A549 (cell line): Measurements from ENCODE around the gene FAM219A.

Experiments
- BHLHE40 ChIP-seq: IDR thresholded peaks from 2 replicates; pipeline ENCODE4 v1.6.1; 2012; ENCODE audit warnings: low read depth, low read length, inconsistent platforms
- CEBPB ChIP-seq, 2 experiments: fragments of >200 bp in 1 of 2; sonication (Bioruptor Twin) in 1 of 2; formaldehyde crosslinking in 1 of 2; IDR thresholded peaks; 2 replicates each; pipeline ENCODE4 v1.6.1; 2012 to 2016
- CHD2 ChIP-seq: fragments of 150-350 bp; IDR thresholded peaks from 2 replicates; pipeline ENCODE4 v1.6.1; 2014; ENCODE audit warnings: low read length; ENCODE audit not compliant: partially characterized antibody
- EP300 ChIP-seq, 2 experiments: fragments of >200 bp; sonication (Bioruptor Twin); formaldehyde crosslinking; IDR thresholded peaks; 2 replicates in 1 of 2; 3 replicates in 1 of 2; pipeline ENCODE4 v1.6.1; 2016 to 2017
- JUNB ChIP-seq: fragments of >200 bp; sonication (Bioruptor Twin); formaldehyde crosslinking; IDR thresholded peaks from 2 replicates; pipeline ENCODE4 v1.6.1; 2016
- PHF8 ChIP-seq: fragments of 200-600 bp; sonication (generic); IDR thresholded peaks from 2 replicates; pipeline ENCODE4 v1.6.1; 2016; ENCODE audit warnings: low read depth, mild to moderate bottlenecking, antibody characterized with exemption, moderate library complexity, borderline replicate concordance
- POLR2A ChIP-seq: IDR thresholded peaks from 2 replicates; pipeline ENCODE4 v1.6.1; 2012; ENCODE audit warnings: mild to moderate bottlenecking, low read length
- RCOR1 ChIP-seq: fragments of 150-350 bp; IDR thresholded peaks from 2 replicates; pipeline ENCODE4 v1.6.1; 2014; ENCODE audit warnings: antibody characterized with exemption, low read length, low read depth
- ZNF302 ChIP-seq: fragments of 250-450 bp; sonication (Bioruptor Pico); IDR thresholded peaks from 2 replicates; pipeline ENCODE4 v1.9.0; 2021; ENCODE audit warnings: inconsistent platforms, mild to moderate bottlenecking, moderate library complexity
- TF ChIP-seq, protein P1 (sequence below): fragments of 200-600 bp; sonication (generic); IDR thresholded peaks from 2 replicates; pipeline ENCODE4 v1.6.1; 2016; ENCODE audit warnings: antibody characterized with exemption, mild to moderate bottlenecking, moderate library complexity
- TF ChIP-seq, protein P2 (sequence below): fragments of >200 bp; sonication (Bioruptor Twin); formaldehyde crosslinking; IDR thresholded peaks from 3 replicates; pipeline ENCODE4 v1.5.1; 2016
- TF ChIP-seq, protein P3 (sequence below): fragments of 250-450 bp; sonication (Bioruptor Pico); IDR thresholded peaks from 2 replicates; pipeline ENCODE4 v1.5.0; 2020; ENCODE audit warnings: low read depth, mild to moderate bottlenecking, moderate library complexity
- TF ChIP-seq, protein P4 (sequence below): IDR thresholded peaks from 2 replicates; pipeline ENCODE4 v1.6.1; 2012

DNA sequence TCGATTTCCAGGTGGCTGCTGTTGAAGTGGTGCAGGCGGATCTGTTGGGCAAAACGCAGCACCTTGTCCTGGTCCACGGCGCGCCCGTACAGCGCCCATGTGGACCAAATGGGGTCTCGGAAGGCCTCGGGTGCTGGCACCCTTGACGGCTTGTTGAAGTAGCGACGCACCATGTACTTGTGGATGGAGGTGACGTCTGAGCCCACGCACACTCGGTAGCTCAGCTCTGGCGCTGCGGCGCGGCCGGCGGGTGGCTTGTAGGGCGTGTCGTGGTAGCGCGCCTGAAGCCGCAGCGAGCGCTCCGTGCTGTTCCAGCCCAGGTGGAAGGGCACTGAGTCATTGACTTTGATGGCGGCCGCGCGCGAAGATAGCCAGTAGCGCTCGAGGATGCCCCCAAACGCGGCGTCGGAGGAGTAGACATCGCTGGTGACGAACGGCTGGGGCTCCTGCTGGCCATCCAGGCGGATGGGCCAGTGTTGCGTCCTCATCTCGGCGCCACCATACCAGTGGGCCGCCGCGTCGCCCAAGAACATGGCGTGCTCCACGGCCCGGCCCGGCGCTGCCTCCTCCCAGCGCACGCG, 86.4 kb downstream of the FAM219A start:
- TF ChIP-seq, protein P1, sequence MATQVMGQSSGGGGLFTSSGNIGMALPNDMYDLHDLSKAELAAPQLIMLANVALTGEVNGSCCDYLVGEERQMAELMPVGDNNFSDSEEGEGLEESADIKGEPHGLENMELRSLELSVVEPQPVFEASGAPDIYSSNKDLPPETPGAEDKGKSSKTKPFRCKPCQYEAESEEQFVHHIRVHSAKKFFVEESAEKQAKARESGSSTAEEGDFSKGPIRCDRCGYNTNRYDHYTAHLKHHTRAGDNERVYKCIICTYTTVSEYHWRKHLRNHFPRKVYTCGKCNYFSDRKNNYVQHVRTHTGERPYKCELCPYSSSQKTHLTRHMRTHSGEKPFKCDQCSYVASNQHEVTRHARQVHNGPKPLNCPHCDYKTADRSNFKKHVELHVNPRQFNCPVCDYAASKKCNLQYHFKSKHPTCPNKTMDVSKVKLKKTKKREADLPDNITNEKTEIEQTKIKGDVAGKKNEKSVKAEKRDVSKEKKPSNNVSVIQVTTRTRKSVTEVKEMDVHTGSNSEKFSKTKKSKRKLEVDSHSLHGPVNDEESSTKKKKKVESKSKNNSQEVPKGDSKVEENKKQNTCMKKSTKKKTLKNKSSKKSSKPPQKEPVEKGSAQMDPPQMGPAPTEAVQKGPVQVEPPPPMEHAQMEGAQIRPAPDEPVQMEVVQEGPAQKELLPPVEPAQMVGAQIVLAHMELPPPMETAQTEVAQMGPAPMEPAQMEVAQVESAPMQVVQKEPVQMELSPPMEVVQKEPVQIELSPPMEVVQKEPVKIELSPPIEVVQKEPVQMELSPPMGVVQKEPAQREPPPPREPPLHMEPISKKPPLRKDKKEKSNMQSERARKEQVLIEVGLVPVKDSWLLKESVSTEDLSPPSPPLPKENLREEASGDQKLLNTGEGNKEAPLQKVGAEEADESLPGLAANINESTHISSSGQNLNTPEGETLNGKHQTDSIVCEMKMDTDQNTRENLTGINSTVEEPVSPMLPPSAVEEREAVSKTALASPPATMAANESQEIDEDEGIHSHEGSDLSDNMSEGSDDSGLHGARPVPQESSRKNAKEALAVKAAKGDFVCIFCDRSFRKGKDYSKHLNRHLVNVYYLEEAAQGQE: no peak
- TF ChIP-seq ZNF302 (CRISPR knock-in tag) (no peak), BHLHE40 (no peak), PHF8 (no peak), EP300 (IDR thresholded peaks at IDR 0.05) (no peak), CEBPB (IDR thresholded peaks at IDR 0.05) (no peak), JUNB (no peak), CHD2 (no peak), POLR2A (no peak), RCOR1 (no peak)
- TF ChIP-seq, protein P2, sequence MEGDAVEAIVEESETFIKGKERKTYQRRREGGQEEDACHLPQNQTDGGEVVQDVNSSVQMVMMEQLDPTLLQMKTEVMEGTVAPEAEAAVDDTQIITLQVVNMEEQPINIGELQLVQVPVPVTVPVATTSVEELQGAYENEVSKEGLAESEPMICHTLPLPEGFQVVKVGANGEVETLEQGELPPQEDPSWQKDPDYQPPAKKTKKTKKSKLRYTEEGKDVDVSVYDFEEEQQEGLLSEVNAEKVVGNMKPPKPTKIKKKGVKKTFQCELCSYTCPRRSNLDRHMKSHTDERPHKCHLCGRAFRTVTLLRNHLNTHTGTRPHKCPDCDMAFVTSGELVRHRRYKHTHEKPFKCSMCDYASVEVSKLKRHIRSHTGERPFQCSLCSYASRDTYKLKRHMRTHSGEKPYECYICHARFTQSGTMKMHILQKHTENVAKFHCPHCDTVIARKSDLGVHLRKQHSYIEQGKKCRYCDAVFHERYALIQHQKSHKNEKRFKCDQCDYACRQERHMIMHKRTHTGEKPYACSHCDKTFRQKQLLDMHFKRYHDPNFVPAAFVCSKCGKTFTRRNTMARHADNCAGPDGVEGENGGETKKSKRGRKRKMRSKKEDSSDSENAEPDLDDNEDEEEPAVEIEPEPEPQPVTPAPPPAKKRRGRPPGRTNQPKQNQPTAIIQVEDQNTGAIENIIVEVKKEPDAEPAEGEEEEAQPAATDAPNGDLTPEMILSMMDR: no peak
- TF ChIP-seq, protein P3, sequence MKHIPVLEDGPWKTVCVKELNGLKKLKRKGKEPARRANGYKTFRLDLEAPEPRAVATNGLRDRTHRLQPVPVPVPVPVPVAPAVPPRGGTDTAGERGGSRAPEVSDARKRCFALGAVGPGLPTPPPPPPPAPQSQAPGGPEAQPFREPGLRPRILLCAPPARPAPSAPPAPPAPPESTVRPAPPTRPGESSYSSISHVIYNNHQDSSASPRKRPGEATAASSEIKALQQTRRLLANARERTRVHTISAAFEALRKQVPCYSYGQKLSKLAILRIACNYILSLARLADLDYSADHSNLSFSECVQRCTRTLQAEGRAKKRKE (CRISPR knock-in tag): no peak
- TF ChIP-seq, protein P4, sequence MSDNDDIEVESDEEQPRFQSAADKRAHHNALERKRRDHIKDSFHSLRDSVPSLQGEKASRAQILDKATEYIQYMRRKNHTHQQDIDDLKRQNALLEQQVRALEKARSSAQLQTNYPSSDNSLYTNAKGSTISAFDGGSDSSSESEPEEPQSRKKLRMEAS: no peak
